Measurements from ENCODE around the gene MRTO4.
"Not testable (repeated sequence)": the region's sequence is repeated elsewhere in the genome, so short reads cannot be mapped to it uniquely, and the experiment has no call there.

The MRTO4 gene

GRCh38 chr1:19251305-19252196, at the start of gene MRTO4, which contains the start of gene EMC1:
Gene MRTO4 (plus strand): TSS chr1:19251805. CDS start chr1:19251836, 31 bp downstream.
Gene EMC1 (minus strand): TSS chr1:19251524. CDS start chr1:19251509, 15 bp downstream.
- DNase-seq, result peak; percentile 88

DNA sequence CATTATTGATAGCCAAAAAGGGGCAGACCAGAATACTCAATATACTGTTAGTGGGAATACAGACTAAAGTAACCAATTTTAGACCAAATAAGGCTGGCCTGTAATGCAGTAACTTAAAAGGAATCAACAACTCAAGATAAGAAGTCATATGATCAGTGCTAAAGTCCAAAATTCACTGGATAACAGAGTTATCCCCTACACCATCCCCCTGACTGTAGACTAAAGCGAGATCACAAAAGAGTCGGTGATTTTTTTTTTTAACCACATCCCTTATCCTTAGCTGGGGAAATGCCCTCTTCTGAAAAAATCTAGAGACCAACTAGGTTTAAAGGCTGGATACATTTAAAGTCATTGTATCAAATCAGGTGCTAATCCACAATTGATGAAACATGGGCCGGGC, 49.2 kb upstream of the MRTO4 start:
- DNase-seq, result no peak

- DNase-seq, result no peak
These were observed 48.2 kb upstream of the MRTO4 start for GRCh38 chr1:19203440-19203839.

DNA sequence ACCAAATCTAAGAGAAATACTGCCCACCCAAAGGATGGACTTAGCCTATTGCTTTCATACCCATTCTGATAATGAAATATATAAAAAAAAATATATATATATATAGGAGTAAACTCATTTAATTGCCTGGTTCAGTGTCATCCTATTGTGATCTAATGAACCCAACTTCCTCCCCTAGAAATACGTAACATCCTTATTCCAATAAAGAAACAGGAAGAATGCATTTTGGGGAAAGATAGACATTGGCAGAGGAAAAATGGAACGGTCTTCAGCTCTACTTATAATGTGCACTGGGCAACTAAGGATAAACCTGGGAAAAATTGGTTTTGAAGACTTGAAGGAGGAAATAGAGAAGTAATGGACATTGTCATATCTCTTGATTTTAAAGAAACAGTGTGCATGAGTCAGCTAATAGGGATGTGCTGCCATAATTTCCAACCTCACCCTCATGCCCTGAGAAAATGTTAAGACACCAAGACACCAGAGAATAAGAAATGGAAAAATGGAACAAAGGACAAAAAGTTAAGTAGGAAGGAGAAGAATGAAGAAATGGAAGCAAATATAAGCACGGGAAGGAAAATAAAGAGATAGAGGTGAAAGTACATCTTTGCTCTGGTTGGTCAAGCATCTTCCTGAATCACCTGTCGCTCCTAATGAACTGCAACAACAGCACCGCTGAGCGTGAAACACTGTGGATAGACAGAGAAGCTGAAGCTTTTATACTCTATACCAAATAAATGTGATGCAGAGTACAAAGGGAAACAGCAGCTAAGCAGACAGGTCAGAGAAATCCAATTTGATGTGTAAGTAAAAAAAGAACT, 46.9 kb upstream of the MRTO4 start:
- DNase-seq, result no peak

- DNase-seq, result no peak
These were observed 46.2 kb upstream of the MRTO4 start for GRCh38 chr1:19205403-19205802.

DNA sequence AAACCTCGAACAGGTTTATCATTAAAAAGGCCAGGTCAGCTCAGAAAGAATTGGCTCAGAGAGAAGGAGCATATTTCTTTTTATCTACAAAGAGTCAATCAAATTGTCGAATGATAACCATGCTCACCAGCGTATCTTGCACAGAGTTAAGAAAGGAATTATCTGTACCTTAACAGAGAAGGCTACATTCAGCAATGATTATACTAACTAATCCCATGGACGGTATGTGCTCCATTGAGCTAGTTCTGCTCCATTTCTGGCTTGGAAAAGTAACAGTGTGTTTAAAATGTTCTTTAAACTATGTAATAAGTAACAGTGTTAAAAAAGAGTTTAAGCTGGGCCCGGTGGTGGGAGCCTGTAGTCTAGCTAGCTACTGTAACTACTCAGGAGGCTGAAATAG, 45.8 kb upstream of the MRTO4 start:
- DNase-seq, result no peak

- DNase-seq, result no peak
These were observed 44.7 kb upstream of the MRTO4 start for GRCh38 chr1:19206947-19207346.

DNA sequence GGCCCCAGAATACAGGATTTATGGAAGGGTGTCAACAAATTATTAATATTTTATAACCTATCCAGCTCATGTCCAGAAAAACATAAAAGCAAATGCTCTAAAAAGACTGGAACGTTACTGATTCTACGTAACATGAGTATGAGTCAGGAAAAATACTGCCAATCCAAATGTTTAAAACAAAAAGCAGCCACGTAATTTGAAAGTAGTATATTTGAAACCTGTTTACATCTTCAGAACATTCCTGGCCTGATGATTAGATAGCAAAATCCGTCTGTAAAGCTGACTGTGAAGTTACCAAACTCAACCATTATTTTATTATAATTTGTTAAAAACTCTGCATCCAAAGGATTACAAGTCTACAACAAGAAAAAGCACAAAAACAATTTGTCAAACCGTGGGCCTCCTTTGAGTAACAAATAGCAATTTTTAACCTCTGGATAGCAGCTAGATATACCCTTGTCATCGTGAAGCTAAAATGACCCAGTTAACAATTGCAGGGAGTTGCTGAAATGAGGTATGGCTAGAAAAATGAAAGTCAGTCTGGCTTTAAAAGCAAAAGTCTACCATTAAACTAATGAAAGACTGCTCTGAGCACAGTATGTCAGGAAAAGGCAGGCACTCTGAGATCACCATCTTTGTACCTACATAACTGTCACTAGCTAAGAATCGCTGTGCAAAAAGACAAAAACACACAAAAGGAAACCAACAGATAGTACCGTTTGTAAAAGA, 42.7 kb upstream of the MRTO4 start:
- no peak for DNase-seq

- DNase-seq, result peak; percentile 58
These were observed 42.1 kb upstream of the MRTO4 start for GRCh38 chr1:19209439-19209989.

GRCh38 chr1:19209990-19210771, 41.4 kb upstream of the MRTO4 start, which contains the start of gene UBR4:
Gene UBR4 (minus strand): TSS chr1:19210266. CDS start chr1:19210248, 18 bp downstream.
- peak; percentile 95 for DNase-seq

DNA sequence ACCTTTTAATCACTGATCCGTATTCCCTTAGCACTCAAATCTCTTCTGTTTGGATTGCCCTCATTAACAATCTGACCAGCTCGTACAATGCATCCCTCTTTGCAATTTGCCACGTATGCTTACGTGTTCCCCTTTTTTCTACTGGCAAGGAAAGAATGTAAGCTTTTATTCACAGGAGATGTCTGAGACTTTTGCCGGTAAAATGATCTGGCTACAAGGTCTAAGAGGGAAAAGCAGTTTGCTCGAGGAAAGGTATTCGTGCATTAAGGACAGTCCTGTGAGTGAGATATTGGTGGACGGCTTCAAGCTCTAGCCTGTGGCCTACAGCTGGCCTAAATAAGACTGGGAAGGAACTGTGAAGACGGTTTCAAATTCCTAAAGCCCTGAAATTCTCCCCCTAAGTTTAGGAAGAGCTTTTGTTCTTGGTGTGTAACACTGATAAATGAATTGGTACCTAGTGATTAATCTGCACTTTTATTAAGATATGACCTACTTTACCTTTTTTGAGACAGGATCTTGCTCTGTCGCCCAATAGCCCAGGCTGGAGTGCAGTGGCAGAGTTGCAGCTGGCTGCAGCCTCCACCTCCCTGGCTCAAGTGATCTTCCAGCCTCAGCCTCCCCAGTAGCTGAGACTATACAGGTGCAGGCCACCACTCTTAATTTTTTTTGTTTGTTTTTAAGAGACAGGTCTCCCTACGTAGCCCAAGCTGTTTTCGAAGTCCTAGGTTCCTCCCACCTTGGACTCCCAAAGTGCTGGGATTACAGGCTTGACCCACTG, 40.6 kb upstream of the MRTO4 start:
- no peak for DNase-seq

- no peak for DNase-seq
These were observed 39.4 kb upstream of the MRTO4 start for GRCh38 chr1:19212167-19212566.

- no peak for DNase-seq
These were observed 38.0 kb upstream of the MRTO4 start for GRCh38 chr1:19213580-19213979.

DNA sequence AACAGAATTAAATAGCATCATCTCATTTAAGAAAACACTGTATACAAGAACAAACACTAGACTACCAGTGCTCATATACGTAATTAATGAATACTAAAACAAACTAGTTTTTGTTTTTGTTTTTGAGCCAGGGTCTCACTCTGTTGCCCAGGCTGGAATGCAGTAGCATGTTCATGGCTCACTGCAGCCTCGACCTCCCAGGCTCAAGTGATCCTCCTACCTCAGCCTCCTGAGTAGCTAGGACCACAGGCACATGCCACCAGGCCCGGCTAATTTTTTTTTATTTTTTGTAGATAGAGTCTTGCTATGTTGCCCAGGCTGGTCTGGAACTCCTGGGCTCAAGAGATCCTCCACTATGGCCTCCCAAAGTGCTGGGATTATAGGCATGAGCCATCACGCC, 35.0 kb upstream of the MRTO4 start:
- DNase-seq, result not testable (repeated sequence)

GRCh38 chr1:19219451-19219850, 32.2 kb upstream of the MRTO4 start:
- DNase-seq, result no peak

DNA sequence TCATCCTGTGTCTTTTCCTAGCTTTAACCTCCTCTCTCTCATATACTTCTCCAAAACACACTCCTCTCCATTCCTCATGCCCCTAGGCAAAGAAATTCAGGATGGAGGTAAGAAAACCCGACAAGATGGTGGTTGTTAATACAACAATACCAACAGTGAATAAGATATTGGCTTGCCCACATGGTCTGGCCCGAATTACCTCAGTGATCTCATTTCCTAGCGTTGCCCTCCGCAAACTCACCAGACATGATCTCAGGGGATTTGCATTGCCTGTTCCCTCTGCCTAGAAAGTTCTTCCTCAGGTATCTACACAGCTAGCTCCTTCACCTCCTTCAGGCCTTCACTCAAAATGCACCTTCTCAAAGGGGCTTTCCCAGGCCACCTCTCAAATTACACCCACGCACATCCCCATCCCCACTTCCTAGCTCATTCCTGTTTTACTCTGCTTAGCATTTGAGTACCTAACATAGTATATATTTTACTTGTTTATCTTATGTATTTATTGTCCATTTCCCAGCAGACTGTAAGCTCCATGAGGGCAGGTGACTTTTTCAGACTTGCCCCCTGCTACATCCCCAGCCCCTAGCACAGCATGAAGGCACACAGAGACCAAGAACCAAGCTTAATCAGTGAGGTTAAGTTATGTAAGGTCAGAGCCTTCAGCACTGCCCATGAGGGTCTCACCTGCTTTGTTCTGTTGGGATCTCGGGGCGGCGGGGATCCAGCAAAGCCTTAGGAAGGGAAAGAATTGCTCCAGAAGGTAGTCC, 31.3 kb upstream of the MRTO4 start:
- no peak for DNase-seq

- no peak for DNase-seq
These were observed 30.6 kb upstream of the MRTO4 start for GRCh38 chr1:19220991-19221390.

DNA sequence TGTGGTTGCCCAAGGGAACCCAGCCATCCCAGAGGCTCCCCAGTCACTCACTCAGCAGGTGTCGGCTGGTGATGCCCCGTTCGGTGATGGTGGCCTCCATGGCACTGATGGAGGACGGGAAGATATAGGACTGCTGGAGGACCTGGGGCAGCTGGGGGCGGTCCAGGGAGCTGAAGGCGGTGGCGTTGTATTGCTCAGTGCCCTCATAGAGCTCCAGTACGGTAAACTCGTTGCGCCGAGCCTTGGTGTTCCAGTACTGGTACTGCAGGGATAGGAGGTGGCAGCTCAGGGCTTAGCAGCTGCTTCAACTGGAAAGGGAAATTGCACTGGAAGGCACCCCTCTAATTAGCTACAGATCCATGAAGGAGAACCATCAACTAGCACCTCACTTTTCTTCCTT, 29.0 kb upstream of the MRTO4 start:
- DNase-seq, result no peak

GRCh38 chr1:19222979-19223824, 28.4 kb upstream of the MRTO4 start:
- no peak for DNase-seq
